Measurements from ENCODE around the gene DDX49. TPM values are rescaled to one million over a fixed set of nuclear protein-coding genes. Genes with fewer than 3 reads are reported as not detected.

DDX49 gene
- total and polyA plus RNA-seq, 9 of the 15 experiments (the other 6 are each of a cell fraction or from before 2014, with no cell fraction given) = 1.1 to 113 (median 45.7) TPM

GRCh38 chr19:18931316-18932162 is 12.0 kb downstream of the DDX49 start (continued):
- TF ChIP-seq E2F5 (CRISPR knock-in tag; IDR thresholded peaks at IDR 0.05) (no peak), KDM1A (IDR thresholded peaks at IDR 0.05) (peak; percentile 70 to 88), E2F4 (CRISPR knock-in tag; IDR thresholded peaks at IDR 0.05; ENCODE audit: low read depth) (no peak), ZNF740 (CRISPR knock-in tag; IDR thresholded peaks at IDR 0.05) (no peak), ZNF740 (tag; IDR thresholded peaks at IDR 0.05) (no peak), SMARCE1 (IDR thresholded peaks at IDR 0.05) (no peak), GABPB1 (CRISPR knock-in tag; IDR thresholded peaks at IDR 0.05) (0 out of 2 replicates have a peak, but pooled peaks have one; percentile 22), GATA2 (CRISPR knock-in tag; IDR thresholded peaks at IDR 0.05) (no peak), NR2C1 (IDR thresholded peaks at IDR 0.05) (no peak), NR2C1 (tag; IDR thresholded peaks at IDR 0.05) (no peak), TAF1 (IDR thresholded peaks at IDR 0.05; ENCODE audit: control insufficient read depth, extremely low read depth, insufficient read depth, low read length, severe bottlenecking) (no peak), ZFX (CRISPR knock-in tag; IDR thresholded peaks at IDR 0.05) (no peak), ZBTB43 (CRISPR knock-in tag; IDR thresholded peaks at IDR 0.05) (no peak), ZNF133 (CRISPR knock-in tag; IDR thresholded peaks at IDR 0.05) (no peak), PREB (CRISPR knock-in tag; IDR thresholded peaks at IDR 0.05) (no peak), FOS (IDR thresholded peaks at IDR 0.05; ENCODE audit: extremely low read depth, insufficient read length) (no peak), TBP (optimal IDR thresholded peaks at IDR 0.05; ENCODE audit: low read depth, low read length) (no peak), ZFP30 (CRISPR knock-in tag; IDR thresholded peaks at IDR 0.05; ENCODE audit: borderline replicate concordance) (no peak), ZNF280A (IDR thresholded peaks at IDR 0.05; ENCODE audit: low read depth, partially characterized antibody) (no peak), CBX3 (IDR thresholded peaks at IDR 0.05; ENCODE audit: borderline replicate concordance in 1 of 2, low read length in 2 of 2) (no peak)

Data from K562 (cell line).